HCT116 (cell line): ENCODE results near the gene PLD5.

Experiments used
- CEBPB ChIP-seq: IDR thresholded peaks from 2 replicates; pipeline ENCODE4 v1.6.1; 2012; ENCODE audit warnings: low read depth
- EZH2 ChIP-seq: fragments of 200-600 bp; sonication (generic); IDR thresholded peaks from 2 replicates; pipeline ENCODE4 v1.6.1; 2017; ENCODE audit warnings: antibody characterized with exemption, mixed run types
- FOSL1 ChIP-seq: IDR thresholded peaks from 2 replicates; pipeline ENCODE4 v1.6.1; 2012; ENCODE audit warnings: low read depth
- MAX ChIP-seq: IDR thresholded peaks from 2 replicates; pipeline ENCODE4 v1.6.1; 2012
- POLR2AphosphoS5 ChIP-seq: IDR thresholded peaks from 2 replicates; pipeline ENCODE4 v1.6.1; 2011; ENCODE audit warnings: mild to moderate bottlenecking, low read depth, low read length, moderate library complexity
- RAD21 ChIP-seq: IDR thresholded peaks from 2 replicates; pipeline ENCODE4 v1.6.1; 2012; ENCODE audit warnings: low read depth, mild to moderate bottlenecking
- SIN3A ChIP-seq: IDR thresholded peaks from 2 replicates; pipeline ENCODE4 v1.6.1; 2012; ENCODE audit warnings: low read depth
- SRF ChIP-seq: IDR thresholded peaks from 2 replicates; pipeline ENCODE4 v1.6.1; 2012; ENCODE audit warnings: low read depth
- TCF7L2 ChIP-seq: IDR thresholded peaks from 2 replicates; pipeline ENCODE4 v1.7.0; 2011; ENCODE audit warnings: borderline replicate concordance, inconsistent platforms; ENCODE audit not compliant: insufficient read depth, insufficient read length; ENCODE audit errors: extremely low read depth
- ZFX ChIP-seq: fragments of 450-650 bp; IDR thresholded peaks from 2 replicates; pipeline ENCODE4 v1.6.1; 2017
- TF ChIP-seq, protein P1 (sequence below), 3 experiments: fragments of 200-600 bp in 1 of 3; sonication (generic) in 1 of 3; IDR thresholded peaks in 2 of 3; conservative IDR thresholded peaks in 1 of 3; 2 replicates each; pipeline ENCODE4 v1.5.1; 2012 to 2017; ENCODE audit warnings: low read depth in 2 of 3, low read length in 2 of 3, antibody characterized with exemption in 1 of 3, borderline replicate concordance in 1 of 3, control low read depth in 1 of 3, mild to moderate bottlenecking in 1 of 3, mixed read lengths in 1 of 3, mixed run types in 1 of 3, moderate library complexity in 1 of 3; ENCODE audit not compliant: insufficient read depth in 1 of 3
- TF ChIP-seq, protein P2 (sequence below): IDR thresholded peaks from 2 replicates; pipeline ENCODE4 v1.6.1; 2012; ENCODE audit warnings: low read depth

- TF ChIP-seq SIN3A (no peak), ZFX (no peak), RAD21 (no peak), MAX (no peak), EZH2 (no peak), TCF7L2 (no peak), FOSL1 (no peak), POLR2AphosphoS5 (no peak), CEBPB (no peak), SRF (no peak)
- TF ChIP-seq, protein P1, sequence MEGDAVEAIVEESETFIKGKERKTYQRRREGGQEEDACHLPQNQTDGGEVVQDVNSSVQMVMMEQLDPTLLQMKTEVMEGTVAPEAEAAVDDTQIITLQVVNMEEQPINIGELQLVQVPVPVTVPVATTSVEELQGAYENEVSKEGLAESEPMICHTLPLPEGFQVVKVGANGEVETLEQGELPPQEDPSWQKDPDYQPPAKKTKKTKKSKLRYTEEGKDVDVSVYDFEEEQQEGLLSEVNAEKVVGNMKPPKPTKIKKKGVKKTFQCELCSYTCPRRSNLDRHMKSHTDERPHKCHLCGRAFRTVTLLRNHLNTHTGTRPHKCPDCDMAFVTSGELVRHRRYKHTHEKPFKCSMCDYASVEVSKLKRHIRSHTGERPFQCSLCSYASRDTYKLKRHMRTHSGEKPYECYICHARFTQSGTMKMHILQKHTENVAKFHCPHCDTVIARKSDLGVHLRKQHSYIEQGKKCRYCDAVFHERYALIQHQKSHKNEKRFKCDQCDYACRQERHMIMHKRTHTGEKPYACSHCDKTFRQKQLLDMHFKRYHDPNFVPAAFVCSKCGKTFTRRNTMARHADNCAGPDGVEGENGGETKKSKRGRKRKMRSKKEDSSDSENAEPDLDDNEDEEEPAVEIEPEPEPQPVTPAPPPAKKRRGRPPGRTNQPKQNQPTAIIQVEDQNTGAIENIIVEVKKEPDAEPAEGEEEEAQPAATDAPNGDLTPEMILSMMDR (IDR thresholded peaks at IDR 0.05 in 2 of 3, conservative IDR thresholded peaks at IDR 0.05 in 1 of 3; ENCODE audit: borderline replicate concordance in 1 of 3, insufficient read depth in 1 of 3, low read depth in 2 of 3, low read length in 2 of 3), result no peak
- TF ChIP-seq, protein P2, sequence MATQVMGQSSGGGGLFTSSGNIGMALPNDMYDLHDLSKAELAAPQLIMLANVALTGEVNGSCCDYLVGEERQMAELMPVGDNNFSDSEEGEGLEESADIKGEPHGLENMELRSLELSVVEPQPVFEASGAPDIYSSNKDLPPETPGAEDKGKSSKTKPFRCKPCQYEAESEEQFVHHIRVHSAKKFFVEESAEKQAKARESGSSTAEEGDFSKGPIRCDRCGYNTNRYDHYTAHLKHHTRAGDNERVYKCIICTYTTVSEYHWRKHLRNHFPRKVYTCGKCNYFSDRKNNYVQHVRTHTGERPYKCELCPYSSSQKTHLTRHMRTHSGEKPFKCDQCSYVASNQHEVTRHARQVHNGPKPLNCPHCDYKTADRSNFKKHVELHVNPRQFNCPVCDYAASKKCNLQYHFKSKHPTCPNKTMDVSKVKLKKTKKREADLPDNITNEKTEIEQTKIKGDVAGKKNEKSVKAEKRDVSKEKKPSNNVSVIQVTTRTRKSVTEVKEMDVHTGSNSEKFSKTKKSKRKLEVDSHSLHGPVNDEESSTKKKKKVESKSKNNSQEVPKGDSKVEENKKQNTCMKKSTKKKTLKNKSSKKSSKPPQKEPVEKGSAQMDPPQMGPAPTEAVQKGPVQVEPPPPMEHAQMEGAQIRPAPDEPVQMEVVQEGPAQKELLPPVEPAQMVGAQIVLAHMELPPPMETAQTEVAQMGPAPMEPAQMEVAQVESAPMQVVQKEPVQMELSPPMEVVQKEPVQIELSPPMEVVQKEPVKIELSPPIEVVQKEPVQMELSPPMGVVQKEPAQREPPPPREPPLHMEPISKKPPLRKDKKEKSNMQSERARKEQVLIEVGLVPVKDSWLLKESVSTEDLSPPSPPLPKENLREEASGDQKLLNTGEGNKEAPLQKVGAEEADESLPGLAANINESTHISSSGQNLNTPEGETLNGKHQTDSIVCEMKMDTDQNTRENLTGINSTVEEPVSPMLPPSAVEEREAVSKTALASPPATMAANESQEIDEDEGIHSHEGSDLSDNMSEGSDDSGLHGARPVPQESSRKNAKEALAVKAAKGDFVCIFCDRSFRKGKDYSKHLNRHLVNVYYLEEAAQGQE, result no peak
These were observed 458.7 kb downstream of the PLD5 start for GRCh38 chr1:242065813-242066212.
